Measurements from ENCODE around the gene FRMD5.

The FRMD5 gene

DNA sequence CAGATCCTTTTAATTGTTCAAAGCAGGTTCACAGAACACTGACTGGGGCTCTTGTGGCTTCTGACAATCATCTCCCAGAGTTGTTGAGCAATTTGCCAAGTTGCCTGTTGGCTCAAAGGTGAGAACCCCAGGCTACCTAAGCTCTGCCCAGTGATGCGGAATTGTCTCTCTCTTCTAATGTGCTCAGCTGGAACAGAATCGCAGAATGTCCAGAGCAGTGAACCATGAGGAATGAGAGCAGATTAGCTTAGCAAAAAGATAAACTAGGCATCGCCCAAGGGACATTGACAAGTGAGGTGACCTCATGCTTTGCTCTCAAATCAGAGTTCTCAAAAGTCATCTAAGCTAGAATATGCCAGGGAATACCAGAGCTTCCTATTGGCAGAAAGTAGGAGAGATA lies 220.2 kb downstream of the FRMD5 start:
- no peak for DNase-seq (ENCODE audit: low read depth in 2 of 2)

DNA sequence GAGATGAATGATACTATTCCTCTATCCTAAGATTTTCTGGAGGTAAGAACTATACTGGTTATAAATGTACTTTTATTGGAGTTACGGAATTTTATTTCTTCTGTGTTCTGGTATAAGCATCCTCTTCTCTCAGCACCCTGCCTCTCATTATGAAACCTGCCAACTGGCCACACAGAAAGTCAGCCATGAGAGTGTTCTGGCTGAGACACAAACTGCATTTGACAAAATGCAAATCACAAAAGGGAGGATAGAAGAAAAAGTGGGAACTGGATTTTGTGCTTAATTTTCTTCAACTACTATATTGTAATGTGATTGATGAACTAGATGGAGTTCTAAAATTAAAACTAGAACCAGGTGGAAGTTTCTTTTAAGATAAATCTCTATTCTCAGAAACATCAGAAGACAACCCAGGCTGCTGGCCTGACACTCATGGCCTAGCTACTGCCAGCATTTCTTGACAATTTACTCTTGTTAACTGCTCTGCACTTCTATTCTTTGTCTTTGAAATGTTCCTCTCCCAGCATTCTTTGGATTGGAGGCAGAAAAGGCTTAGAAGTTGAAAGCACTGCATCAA lies 225.2 kb downstream of the FRMD5 start:
- no peak for DNase-seq (ENCODE audit: low read depth in 2 of 2)

DNA sequence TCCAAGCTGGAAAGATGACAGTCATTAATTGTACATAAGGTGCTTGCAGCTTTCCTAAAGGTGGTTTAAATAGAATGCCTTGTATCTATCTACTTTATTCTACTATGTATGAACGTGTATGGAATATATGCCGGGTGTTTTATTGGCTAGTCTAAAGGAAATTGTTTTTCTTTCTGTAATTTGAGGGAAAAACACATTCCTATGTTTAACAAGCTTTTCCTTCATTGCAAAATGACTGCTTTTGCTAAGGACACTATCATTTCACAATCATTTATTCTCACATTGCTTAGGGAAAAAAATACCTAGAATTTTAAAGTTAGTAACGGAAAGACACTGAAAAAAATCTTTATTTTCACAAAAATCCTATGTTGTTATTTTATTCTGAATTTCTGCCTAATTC lies 226.5 kb downstream of the FRMD5 start:
- DNase-seq (ENCODE audit: low read depth in 2 of 2) = no peak

DNA sequence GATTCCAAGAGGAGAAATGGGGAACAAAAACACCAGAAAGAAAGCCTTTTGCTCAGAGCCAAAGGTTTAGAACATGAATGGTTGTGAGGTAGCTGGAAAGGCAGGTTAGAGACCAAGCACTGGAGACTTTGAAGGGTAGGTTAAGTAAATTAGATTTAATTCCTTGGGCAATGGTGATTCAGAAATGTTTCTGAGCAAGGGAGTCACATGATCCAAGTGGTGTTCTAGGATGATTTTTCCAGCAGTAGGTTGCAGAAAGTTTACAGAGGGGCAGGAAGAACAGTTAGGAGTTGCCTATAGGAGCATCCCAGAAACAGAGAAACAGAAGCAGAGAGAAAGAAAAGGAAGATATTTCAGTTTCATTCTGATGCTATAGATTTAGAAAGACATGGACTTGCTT lies 228.4 kb downstream of the FRMD5 start:
- no peak for DNase-seq (ENCODE audit: low read depth in 2 of 2)

DNA sequence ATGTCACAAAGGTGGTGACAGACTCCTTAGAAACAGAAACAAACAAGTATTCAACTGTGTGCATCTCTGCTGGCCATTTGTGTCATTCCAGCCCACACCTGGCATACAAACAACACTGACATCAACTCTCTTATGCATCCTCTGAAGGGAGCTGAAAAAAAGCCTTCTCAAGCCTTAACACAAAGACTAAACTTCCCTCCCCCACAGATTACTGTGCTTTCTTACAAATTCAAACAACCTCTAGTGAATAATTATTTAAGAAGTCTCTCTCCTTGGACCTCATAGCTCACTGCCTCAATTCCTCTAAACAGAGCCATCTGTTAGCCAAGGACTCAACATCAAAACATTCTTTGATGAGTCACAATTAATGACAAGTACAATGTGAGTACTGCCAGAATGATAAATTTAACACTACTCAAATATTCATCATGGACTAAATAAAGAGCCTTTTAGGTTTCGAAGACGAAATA lies 236.2 kb downstream of the FRMD5 start:
- DNase-seq (ENCODE audit: low read depth in 2 of 2) = no peak

DNA sequence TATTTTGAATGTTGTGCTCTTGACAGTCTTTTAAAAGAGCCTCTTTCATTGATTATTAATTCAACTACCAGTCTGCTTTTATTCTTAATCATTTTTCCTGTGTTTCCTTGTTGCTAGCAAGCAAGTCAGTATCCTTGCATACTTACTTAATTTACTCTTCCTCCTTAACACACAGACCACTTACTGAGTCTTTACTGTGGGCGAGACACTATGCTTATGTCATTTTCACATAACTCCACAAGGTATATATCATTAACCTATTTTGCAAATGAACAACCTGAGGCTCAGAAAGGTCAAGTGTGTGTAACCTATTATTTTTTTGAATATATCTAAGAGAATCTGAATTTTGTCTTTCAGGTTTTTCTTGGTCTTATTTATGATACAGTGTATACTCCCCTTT lies 237.3 kb downstream of the FRMD5 start:
- no peak for DNase-seq (ENCODE audit: low read depth in 2 of 2)

DNA sequence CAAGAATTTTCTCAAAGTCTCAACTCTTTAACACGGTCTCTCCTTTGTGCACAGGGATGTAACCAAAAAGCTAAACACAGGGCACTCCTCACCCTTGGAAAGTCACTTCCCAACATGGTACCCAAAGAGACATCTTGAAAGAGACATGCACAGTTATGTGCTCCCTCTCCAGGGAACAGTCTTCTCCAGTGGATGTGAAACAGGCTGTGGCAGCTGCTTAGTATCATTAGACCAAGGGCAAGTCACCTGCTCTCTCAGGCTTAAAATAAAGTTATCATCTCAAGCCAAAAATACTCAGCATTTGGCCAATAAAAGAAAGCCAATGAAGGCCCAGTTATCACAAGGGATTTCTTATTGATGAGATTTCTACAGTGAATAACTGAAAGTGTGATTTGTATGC lies 239.9 kb downstream of the FRMD5 start:
- DNase-seq (ENCODE audit: low read depth in 2 of 2) = no peak

DNA sequence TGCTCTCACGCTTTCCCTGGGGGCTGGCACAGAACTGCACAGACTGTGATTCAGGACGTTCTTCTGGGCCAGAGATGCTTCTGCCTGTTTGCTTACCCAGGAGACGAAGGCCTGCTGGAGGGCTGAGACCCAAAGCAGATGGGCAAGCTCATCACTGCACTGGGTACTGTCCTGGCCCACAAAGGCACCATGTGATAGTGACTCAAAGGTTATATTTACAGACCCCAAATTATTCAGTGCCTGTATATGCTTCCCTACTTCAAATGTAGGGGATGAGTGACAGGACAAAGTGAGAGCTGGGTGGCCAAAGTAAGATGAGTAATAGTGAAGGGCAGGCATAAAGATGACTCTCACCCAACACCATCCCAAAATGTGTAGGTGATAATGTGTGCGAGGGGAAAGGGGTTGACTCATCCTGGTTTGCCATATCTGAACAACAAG lies 240.9 kb downstream of the FRMD5 start:
- DNase-seq (ENCODE audit: low read depth in 2 of 2) = no peak

DNA sequence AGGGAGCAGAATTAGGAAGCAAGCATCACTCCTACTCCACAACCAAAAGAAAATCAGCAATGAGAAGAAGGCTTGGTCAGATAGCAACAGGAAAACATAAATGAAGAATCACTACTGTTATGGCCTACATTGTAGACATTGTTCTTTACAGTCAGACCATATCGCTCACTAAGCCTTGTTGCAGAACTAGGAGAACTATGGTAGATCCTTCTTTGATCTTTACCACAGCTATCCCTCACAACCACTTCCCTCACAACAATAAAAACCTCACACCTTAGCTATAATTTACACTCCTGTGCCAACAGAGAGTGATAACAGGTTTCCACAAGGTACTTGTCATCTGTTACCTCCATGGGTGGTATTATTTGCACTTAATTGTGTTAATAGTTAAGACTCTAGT lies 241.7 kb downstream of the FRMD5 start:
- no peak for DNase-seq (ENCODE audit: low read depth in 2 of 2)

DNA sequence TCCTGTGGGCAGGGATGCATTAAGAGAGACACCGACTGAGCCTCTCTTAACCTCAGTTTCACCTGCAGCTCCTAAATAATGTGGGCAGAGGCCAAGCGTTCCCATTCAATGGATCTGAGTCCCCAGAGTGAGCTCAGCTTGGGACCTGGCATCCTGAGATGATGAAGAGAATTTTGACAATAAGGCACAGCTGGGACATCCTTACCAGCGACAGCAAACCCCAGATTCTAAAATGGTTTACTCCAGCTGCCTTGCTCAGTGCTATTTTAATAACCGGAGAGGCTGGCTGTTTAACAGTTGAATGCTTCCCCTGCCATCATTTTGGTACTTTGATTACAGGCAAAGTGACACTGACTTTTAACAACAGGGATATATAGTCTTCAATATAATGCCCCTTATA lies 244.5 kb downstream of the FRMD5 start:
- DNase-seq (ENCODE audit: low read depth in 2 of 2) = no peak

DNA sequence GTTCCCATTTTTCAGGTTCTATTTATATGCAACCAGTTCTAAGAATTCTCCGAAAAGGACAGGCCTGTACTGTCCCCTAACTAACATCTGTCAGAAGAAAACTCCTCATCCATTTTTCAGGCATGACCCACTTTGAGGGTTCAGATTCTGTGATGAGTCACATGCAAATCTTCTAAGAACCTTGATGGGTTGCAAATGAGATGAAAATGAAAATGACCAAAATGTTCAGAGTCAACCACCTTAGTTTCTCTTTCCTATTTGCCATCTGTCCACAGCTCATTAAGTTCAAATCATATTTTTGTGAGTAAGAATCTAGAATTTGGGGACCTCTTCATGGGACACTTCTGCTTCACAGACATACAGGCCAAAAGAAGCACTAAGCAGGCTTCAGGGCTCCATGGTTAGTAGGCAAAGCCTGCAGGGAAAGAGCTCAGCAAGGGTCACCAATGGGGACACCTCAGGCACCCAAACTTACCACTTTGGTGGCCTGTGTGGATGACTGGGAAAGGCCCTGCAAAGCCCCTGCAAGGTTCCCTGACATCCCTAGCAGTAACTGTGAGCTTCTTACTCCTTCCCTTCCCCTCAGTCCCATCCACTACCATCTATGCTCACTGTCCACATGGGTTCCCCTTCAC lies 246.3 kb downstream of the FRMD5 start:
- no peak for DNase-seq (ENCODE audit: low read depth in 2 of 2)

DNA sequence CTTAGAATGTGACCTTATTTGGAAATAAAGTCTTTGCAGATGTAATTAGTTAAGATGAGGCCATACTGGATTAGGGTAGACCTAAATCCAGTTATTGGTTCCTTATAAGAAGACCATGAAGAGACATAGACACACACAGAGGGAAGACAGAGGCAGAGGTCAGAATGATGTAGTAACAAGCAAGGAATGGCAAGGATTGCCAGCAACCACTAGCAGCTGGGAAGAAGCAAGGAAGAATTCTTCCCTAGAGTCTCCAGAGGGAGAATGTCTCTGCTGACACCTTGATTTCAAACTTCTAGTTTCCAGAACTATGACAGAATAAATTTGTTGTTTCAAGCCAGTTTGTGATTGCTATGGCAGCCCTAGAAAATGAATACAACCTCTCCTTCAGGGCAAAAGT lies 251.6 kb downstream of the FRMD5 start:
- no peak for DNase-seq (ENCODE audit: low read depth in 2 of 2)

DNA sequence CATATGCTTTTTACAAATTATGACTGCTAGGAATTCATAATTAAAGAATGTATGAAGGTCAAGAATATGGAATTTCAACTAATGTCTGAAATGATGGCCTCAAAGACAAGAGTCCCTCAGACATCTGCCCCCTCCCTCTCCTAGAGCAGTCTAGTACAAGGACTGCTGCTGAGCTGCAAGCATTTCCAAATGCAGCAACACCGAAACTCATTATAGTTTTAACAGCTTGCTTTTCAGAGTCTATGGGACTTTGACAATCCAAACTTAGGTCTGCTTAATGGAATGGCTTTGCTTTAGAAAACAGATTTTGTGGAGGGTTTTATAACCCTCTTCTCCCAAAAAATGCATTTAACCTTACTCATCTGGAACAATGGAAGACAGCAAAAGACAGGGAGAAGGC lies 252.9 kb downstream of the FRMD5 start:
- DNase-seq (ENCODE audit: low read depth in 2 of 2) = no peak

DNA sequence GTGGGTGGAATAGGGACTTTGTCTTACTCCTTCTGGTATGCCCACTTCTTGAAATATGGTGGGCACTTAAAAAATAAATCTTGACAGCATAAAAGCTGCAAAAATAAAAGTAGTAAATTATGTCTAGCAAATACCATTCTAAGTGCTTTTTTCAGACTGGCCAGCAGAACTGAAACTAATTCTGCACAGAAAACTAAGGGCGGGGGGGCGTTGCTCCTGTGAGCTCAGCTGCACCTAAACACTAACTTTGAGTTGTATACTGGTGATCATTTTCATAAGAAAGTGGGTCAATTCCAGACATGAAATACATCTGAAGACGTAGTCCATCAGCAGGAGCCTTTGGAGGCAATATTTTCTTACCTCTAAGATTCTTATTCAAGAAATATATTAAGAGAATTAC lies 253.5 kb downstream of the FRMD5 start:
- DNase-seq (ENCODE audit: low read depth in 2 of 2) = no peak

DNA sequence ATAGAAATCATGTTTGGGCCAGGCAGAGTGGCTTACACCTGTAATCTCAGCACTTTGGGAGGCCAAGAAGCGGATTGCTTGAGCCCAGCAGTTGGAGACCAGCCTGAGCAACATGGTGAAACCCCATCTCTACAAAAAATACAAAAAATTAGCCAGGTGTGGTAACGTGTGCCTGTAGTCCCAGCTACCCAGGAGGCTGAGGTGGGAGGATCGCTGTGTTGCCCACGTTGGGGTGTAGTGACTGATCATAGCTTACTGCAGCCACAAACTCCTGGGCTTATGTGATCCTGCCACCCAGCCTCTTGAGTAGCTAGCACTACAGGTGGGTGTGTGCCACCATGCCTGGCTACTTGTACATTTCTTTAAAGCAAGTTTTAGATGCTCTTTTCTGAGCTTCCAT lies 254.0 kb downstream of the FRMD5 start:
- DNase-seq (ENCODE audit: low read depth in 2 of 2) = no peak

DNA sequence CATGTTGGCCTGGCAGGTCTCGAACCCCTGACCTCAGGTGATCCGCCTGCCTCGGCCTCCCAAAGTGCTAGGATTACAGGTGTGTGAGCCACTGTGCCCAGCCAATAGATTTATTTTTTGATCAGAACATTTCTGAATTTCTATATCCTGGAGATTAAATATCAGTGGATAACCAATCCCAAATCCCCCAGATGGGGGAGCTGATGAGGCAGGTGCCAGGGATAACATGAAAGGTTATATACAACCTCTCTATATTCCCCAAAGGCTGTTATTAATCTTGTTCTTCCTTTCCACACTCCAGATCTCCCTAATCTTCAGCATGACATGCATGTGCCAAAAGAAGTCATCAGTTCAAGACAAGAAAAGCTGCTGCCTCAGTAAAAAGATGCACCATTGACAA lies 256.0 kb downstream of the FRMD5 start:
- no peak for DNase-seq (ENCODE audit: low read depth in 2 of 2)

DNA sequence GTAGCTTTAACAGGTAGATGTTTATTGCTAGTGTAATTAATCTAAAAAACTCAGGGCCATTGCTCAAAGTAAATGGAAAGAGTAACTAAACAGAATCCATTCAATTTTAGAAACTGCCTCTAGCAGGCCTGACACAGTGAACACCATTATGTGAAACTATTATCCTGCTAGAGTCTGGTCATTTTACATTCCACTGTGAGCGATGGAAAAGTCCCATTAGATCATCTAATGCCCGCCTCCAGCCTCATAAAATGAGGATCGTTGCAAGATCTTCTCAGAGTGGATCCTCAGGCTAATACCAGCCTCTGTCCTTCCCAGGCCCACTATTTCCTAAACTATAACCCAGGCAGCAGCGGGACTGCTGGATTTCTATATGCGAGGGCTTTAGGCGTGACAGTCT lies 260.6 kb downstream of the FRMD5 start:
- DNase-seq (ENCODE audit: low read depth in 2 of 2) = no peak

DNA sequence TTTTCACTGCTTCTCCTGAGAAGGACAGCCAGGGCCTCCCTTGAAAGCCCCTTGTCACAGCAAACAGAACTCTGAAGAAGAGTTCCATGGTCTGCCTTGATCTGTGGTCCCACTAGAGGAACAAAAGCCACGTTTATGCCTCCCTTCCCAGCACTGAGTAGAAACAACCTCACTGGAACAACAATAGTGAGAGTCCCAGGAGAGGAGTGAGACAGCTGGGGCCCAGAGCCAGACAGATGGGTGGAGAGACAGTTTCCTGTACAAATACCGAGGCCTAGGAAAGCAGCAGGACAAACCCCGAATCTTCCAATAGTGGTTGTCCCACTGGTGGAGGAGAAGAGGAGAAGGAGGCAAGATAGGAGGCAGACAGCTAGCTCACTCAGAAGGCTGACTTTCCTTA lies 262.2 kb downstream of the FRMD5 start:
- no peak for DNase-seq (ENCODE audit: low read depth in 2 of 2)

DNA sequence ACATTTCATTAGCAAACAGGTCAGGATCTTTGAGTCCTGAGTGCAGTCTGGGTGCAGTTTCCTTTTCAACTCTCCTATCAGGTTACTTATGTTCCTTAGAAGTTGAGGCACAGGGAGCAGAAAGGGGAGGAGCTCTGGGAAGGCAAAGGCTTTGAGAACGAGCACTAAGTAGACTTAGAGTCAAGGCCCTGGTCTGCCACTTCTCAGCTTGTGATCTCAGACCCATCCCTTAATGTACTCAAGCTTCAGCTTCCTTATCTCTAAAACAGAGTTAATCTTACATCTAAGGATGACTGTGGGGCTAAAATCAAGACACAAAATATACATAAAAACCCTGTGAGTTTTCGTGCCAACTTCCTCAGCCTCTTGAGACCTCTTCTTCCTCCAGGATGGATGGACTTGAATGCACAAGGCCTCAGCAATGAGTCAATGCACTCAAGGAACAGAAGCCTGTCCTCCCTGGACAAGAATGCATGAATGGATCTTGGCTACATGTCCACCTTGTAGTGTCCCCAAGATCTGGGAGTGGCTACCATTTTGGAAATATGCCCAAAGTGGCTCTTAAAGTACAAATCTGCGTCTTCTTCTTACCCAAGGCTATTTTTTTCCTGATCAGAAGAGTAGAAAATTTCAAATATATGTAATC lies 263.2 kb downstream of the FRMD5 start:
- no peak for DNase-seq (ENCODE audit: low read depth in 2 of 2)

DNA sequence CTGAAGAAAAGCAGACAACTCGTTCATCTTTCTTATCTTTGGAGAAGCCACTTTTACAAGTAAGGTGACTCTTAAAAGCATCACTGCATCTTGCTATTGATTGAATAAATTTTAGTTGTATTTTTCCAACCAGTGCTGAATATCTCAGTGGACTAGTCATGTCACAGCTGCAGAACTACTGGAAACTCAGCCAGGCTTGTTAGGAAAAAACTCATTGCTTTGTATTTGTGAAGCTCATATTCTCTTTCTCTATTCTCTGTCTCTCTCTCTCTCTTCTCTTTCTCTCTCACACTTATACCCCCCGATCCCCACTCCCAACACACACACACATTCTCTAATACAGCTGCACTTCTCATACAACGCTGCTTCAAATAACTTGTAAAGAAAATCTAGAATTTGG lies 264.0 kb downstream of the FRMD5 start:
- no peak for DNase-seq (ENCODE audit: low read depth in 2 of 2)

DNA sequence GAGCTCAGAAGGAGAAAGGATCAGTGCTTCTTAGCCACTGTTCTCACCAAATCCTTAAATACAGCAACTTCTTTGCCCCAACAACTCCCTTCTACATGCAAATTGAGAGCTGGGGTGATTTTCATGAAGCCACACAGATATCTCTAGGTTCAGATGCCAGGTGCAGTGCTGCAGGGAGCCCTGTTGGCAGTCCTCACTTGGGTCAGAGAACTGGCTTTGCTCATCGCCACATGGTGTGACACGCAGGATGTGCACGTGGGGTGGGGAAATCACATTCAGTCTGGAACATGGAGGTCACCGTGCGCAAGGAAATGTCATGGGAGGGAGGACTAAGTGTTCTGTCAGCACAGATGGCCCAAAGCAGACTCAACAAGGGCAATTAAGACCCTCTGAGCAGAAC lies 264.5 kb downstream of the FRMD5 start:
- DNase-seq (ENCODE audit: low read depth in 2 of 2) = no peak

DNA sequence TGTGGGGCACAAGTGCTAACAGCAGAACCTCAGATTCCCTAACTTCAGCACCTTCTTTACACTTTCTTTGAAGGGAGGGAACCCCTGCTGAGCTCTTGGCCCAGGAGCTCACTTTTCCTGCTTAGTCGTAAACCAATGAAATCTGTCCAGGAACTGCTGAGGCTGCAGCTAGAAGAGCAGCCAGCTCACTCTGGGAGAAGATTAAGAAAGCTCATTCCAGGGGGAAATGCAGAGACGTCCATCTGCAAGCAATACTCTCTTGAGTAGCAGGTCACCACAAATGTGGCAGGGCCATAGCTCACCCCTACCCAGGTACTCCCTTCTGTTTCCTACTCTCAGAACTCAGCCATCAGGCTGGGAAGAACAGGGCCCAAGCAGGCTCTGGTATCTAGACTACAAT lies 265.0 kb downstream of the FRMD5 start:
- no peak for DNase-seq (ENCODE audit: low read depth in 2 of 2)

DNA sequence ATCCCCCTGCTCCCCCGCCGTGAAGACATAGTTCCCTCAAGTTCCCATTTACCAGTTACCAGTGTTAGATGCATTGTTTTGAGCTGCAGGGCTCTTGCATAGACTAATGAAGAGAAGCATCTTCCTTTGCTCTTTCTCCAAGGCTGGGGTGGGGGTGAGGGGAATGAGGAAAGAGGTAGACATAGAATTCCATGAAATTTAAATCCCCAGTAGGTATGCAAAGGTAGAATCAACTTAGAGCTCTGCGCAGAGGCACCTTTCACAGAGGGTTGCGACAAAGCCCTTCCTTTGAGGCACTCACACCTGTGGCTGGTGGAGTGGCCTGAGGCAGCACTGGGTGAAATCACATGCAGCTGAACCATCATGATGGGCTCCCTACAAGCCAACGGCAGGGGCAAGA lies 266.9 kb downstream of the FRMD5 start:
- DNase-seq (ENCODE audit: low read depth in 2 of 2) = no peak

DNA sequence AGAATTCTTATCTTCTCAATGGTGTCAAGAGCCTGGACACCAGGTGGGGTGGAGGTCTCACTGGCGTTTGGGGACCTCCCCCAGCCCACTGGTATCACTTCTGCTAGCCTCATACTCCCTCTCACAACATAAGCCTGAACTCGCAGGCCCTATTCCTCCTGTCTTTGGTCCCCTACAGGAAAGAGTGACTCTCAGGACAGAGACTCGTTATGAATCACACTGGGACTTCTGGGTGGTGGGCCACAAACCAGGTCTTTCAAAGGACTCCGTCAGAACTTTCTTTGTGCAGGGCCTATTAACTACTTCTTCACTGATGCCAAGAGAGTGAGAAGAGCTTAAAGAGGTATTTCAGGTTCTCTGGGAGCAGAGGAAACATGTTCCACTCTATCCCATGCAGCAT lies 267.9 kb downstream of the FRMD5 start:
- DNase-seq (ENCODE audit: low read depth in 2 of 2) = no peak
